Measurements from ENCODE around the gene EPB42.
A peak's percentile ranks its signal among the peaks of the same experiment; 100 is the strongest.

EPB42 gene

DNA sequence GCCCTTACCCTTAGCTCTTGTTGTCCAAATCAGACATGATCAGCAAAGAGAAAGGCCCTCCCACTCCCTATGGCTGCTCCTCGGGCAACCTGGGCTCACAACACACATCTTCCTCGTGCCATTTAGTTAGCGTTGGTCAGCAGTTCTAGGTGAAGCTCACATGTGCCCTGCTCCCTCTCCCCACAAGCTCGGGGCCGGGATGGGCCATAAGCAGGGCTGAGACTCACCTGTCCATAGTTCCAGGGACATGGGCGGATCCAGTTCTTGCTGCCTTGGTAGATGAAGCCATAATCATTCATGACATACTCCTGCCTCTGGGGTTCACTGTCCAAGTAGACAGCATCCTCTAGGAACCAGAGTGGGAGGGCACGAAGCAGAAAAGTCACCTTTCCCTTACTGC, 35.5 kb upstream of the EPB42 start:
- no CpG with 5 or more reads among the region's 7 CpGs for WGBS, 2 donors (ENCODE audit: extremely low coverage in 2 of 2, insufficient read length in 2 of 2, insufficient replicate concordance in 1 of 2)
- H4K8ac ChIP-seq (ENCODE audit: low read depth, low read length), result no peak overlapping the region

DNA sequence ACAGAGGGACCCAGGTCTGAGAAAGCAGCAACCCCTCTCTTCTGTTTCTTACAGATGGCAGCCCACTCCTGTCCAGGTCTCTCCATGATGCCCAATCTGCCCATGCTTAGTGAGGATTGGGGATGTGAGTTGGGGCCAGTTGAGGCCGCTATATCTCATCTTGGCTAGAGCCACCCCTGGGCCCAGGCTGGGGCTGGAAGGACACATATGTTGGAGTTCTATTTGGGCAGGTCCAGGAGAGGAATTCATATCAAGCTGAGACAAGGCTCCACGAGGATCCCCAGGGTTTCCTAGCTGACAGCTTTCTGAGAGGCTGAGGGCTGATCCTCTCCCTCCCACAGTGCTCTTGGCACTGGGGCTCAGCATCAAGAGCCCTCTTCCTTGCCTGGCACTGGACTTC, 34.6 kb upstream of the EPB42 start:
- Histone ChIP-seq H4K8ac (ENCODE audit: low read depth, low read length) (no peak overlapping the region), H3K4me2 (ENCODE audit: insufficient read depth, low read length, poor library complexity, severe bottlenecking) (no peak overlapping the region), H3K23ac (ENCODE audit: low read depth, low read length, poor library complexity) (no peak overlapping the region), H3K9ac (ENCODE audit: low read depth, low read length, poor library complexity) (no peak overlapping the region), H2BK12ac (ENCODE audit: low read length) (no peak overlapping the region), H3K14ac (ENCODE audit: low read length) (no peak overlapping the region), H3K9me3 (replicated peaks in 1 of 2; ENCODE audit: control insufficient read depth in 2 of 2, insufficient read depth in 1 of 2, low read depth in 1 of 2, low read length in 2 of 2) (no peaks in the 10 kb centered on the region), H2BK15ac (ENCODE audit: low read length) (no peak overlapping the region), H3K4ac (ENCODE audit: low read length) (no peak overlapping the region), H3K27ac (replicated peaks; ENCODE audit: low read length) (no peak overlapping the region), H3K4me3 (ENCODE audit: low read length in 2 of 2) (no peak overlapping the region), H3K27me3 (ENCODE audit: control insufficient read depth in 3 of 3, insufficient read depth in 3 of 3, low read depth in 1 of 3, low read length in 3 of 3) (peaks cover 0 to 33% (median 0%) of the 10 kb centered on the region in 3 experiments), H4K91ac (ENCODE audit: low read depth, low read length, poor library complexity) (no peak overlapping the region), H3K4me1 (ENCODE audit: control insufficient read depth in 2 of 2, insufficient read depth in 1 of 2, low read depth in 1 of 2, low read length in 2 of 2) (no peaks in the 10 kb centered on the region), H3K79me1 (ENCODE audit: low read depth, low read length) (no peaks in the 10 kb centered on the region), H2BK5ac (ENCODE audit: low read length) (no peak overlapping the region), H2BK120ac (ENCODE audit: low read depth, low read length) (no peak overlapping the region), H2AK5ac (ENCODE audit: low read depth, low read length) (no peak overlapping the region), H2AFZ (ENCODE audit: low read length) (no peak overlapping the region), H3K18ac (ENCODE audit: low read length) (no peak overlapping the region), H3K36me3 (replicated peaks in 1 of 2; ENCODE audit: control insufficient read depth in 2 of 2, insufficient read depth in 2 of 2, low read length in 2 of 2) (no peaks in the 10 kb centered on the region)
- WGBS, 2 donors (ENCODE audit: extremely low coverage in 2 of 2, insufficient read length in 2 of 2, insufficient replicate concordance in 1 of 2), result no CpG with 5 or more reads among the region's 2 CpGs
- no peak for DNase-seq (ENCODE audit: low spot score)

More for the DNA sequence above, 35.5 kb upstream of the EPB42 start:
- H2BK12ac ChIP-seq (ENCODE audit: low read length), result no peak overlapping the region
- no peak overlapping the region for H3K4ac ChIP-seq (ENCODE audit: low read length)
- no peak overlapping the region for H3K23ac ChIP-seq (ENCODE audit: low read depth, low read length, poor library complexity)
- H3K4me3 ChIP-seq (ENCODE audit: low read length in 2 of 2), result no peak overlapping the region
- DNase-seq (ENCODE audit: low spot score), result no peak
- no peak overlapping the region for H2AK5ac ChIP-seq (ENCODE audit: low read depth, low read length)
- no peaks in the 10 kb centered on the region for H3K9me3 ChIP-seq (replicated peaks in 1 of 2; ENCODE audit: control insufficient read depth in 2 of 2, insufficient read depth in 1 of 2, low read depth in 1 of 2, low read length in 2 of 2)
- H3K18ac ChIP-seq (ENCODE audit: low read length), result no peak overlapping the region
- H3K79me1 ChIP-seq (ENCODE audit: low read depth, low read length), result no peaks in the 10 kb centered on the region
- no peak overlapping the region for H2BK15ac ChIP-seq (ENCODE audit: low read length)
- H3K27me3 ChIP-seq (ENCODE audit: control insufficient read depth in 3 of 3, insufficient read depth in 3 of 3, low read depth in 1 of 3, low read length in 3 of 3), result peaks cover 0 to 40% (median 0%) of the 10 kb centered on the region in 3 experiments
- no peak overlapping the region for H3K14ac ChIP-seq (ENCODE audit: low read length)
- H3K4me1 ChIP-seq (ENCODE audit: control insufficient read depth in 2 of 2, insufficient read depth in 1 of 2, low read depth in 1 of 2, low read length in 2 of 2), result no peaks in the 10 kb centered on the region
- no peak overlapping the region for H2AFZ ChIP-seq (ENCODE audit: low read length)
- H2BK5ac ChIP-seq (ENCODE audit: low read length), result no peak overlapping the region
- no peak overlapping the region for H3K27ac ChIP-seq (replicated peaks; ENCODE audit: low read length)
- H3K36me3 ChIP-seq (replicated peaks in 1 of 2; ENCODE audit: control insufficient read depth in 2 of 2, insufficient read depth in 2 of 2, low read length in 2 of 2), result no peaks in the 10 kb centered on the region
- H4K91ac ChIP-seq (ENCODE audit: low read depth, low read length, poor library complexity), result no peak overlapping the region
- no peak overlapping the region for H2BK120ac ChIP-seq (ENCODE audit: low read depth, low read length)
- H3K4me2 ChIP-seq (ENCODE audit: insufficient read depth, low read length, poor library complexity, severe bottlenecking), result no peak overlapping the region
- H3K9ac ChIP-seq (ENCODE audit: low read depth, low read length, poor library complexity), result no peak overlapping the region

DNA sequence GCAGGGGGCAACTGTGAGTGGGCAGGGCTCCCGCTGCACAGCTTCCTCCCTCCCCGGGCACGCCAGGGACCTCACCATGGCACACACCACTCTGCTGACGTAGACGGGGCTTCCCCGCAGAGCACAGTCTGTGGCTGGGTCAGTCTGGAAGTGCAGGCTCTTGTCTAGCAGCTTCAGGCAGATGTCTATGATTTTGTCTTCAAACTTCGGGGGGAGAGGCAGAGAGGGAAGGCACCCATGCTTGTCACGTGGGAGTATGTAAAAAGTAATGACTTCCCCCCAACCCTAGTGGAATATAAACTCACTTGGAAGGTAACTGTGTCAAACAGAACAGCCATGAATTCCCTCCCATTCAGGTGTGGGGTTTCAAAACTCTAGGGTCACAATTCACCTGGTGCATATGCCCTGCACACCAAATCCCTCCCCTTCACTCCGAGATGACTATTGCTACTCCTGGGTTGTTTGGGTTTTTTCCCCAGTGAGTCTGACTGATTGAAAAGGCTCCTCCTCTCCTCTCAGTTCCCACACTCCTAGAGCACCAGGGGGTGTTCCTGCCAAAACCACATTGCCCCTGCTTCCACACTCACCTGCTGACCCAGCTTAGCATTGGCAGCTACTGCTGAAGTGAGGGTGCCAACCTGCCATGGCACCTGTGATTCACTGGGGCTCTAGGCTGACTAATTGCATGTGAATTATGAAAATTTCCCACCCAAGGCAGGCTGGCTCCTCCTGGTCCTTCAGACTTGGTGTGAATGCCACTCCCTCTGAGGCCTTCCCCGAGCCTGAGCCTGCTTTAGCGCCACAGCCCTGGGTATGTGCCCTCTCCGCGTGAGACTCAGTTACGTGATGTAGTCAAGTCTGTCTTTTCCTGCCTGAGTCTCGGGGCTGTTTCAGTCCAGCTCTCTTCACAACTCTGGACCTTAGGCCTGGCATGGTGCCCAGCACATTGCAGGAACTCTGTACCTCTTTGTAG, 32.9 kb upstream of the EPB42 start:
- H4K91ac ChIP-seq (ENCODE audit: low read depth, low read length, poor library complexity), result no peak overlapping the region
- no peak overlapping the region for H3K14ac ChIP-seq (ENCODE audit: low read length)
- H3K27me3 ChIP-seq (ENCODE audit: control insufficient read depth in 3 of 3, insufficient read depth in 3 of 3, low read depth in 1 of 3, low read length in 3 of 3), result peaks cover 0 to 32% (median 0%) of the 10 kb centered on the region in 3 experiments
- peak overlapping the region; percentile 11 for H3K18ac ChIP-seq (ENCODE audit: low read length)
- no peak overlapping the region for H2BK120ac ChIP-seq (ENCODE audit: low read depth, low read length)
- no peak overlapping the region for H4K8ac ChIP-seq (ENCODE audit: low read depth, low read length)
- peak overlapping the region in 1 of 2 donors; percentile 9 for H3K4me3 ChIP-seq (ENCODE audit: low read length in 2 of 2)
- H3K4me1 ChIP-seq (ENCODE audit: control insufficient read depth in 2 of 2, insufficient read depth in 1 of 2, low read depth in 1 of 2, low read length in 2 of 2), result no peaks in the 10 kb centered on the region
- H2BK5ac ChIP-seq (ENCODE audit: low read length), result no peak overlapping the region
- no peaks in the 10 kb centered on the region for H3K36me3 ChIP-seq (replicated peaks in 1 of 2; ENCODE audit: control insufficient read depth in 2 of 2, insufficient read depth in 2 of 2, low read length in 2 of 2)
- no peak overlapping the region for H3K4ac ChIP-seq (ENCODE audit: low read length)
- H3K23ac ChIP-seq (ENCODE audit: low read depth, low read length, poor library complexity), result peak overlapping the region; percentile 14
- no peaks in the 10 kb centered on the region for H3K9me3 ChIP-seq (replicated peaks in 1 of 2; ENCODE audit: control insufficient read depth in 2 of 2, insufficient read depth in 1 of 2, low read depth in 1 of 2, low read length in 2 of 2)
- H3K79me1 ChIP-seq (ENCODE audit: low read depth, low read length), result no peaks in the 10 kb centered on the region
- no peak overlapping the region for H2BK12ac ChIP-seq (ENCODE audit: low read length)
- no peak overlapping the region for H3K27ac ChIP-seq (replicated peaks; ENCODE audit: low read length)
- H3K4me2 ChIP-seq (ENCODE audit: insufficient read depth, low read length, poor library complexity, severe bottlenecking), result no peak overlapping the region
- H2BK15ac ChIP-seq (ENCODE audit: low read length), result no peak overlapping the region
- no CpG with 5 or more reads among the region's 15 CpGs for WGBS, 2 donors (ENCODE audit: extremely low coverage in 2 of 2, insufficient read length in 2 of 2, insufficient replicate concordance in 1 of 2)
- no peak overlapping the region for H2AFZ ChIP-seq (ENCODE audit: low read length)
- DNase-seq (ENCODE audit: low spot score), result no peak
- no peak overlapping the region for H2AK5ac ChIP-seq (ENCODE audit: low read depth, low read length)
- no peak overlapping the region for H3K9ac ChIP-seq (ENCODE audit: low read depth, low read length, poor library complexity)

DNA sequence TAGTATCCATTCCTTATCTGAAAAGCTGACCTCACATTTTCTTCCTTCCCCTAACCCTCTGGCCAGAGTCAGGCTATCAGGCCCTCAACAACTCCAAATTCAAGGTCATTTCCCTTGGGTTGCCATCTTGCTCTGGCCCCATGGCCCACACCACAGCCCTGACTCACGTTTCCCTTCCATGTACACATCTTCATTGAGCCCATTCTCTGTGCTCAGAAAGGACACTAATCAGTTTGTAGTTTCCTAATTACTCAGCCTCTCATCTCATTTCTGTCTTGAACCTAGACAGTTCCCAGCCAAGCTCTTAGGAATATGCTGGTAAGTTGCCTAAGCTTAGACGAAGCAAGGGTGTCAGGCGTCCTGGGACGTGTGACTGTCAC, 31.0 kb upstream of the EPB42 start:
- H3K9ac ChIP-seq (ENCODE audit: low read depth, low read length, poor library complexity), result no peak overlapping the region
- no peaks in the 10 kb centered on the region for H3K36me3 ChIP-seq (replicated peaks in 1 of 2; ENCODE audit: control insufficient read depth in 2 of 2, insufficient read depth in 2 of 2, low read length in 2 of 2)
- no peak overlapping the region for H3K4ac ChIP-seq (ENCODE audit: low read length)
- H2BK5ac ChIP-seq (ENCODE audit: low read length), result no peak overlapping the region
- no peaks in the 10 kb centered on the region for H3K4me1 ChIP-seq (ENCODE audit: control insufficient read depth in 2 of 2, insufficient read depth in 1 of 2, low read depth in 1 of 2, low read length in 2 of 2)
- no peak overlapping the region for H3K4me2 ChIP-seq (ENCODE audit: insufficient read depth, low read length, poor library complexity, severe bottlenecking)
- no peak overlapping the region for H3K14ac ChIP-seq (ENCODE audit: low read length)
- no peak overlapping the region for H3K18ac ChIP-seq (ENCODE audit: low read length)
- no peak overlapping the region for H4K91ac ChIP-seq (ENCODE audit: low read depth, low read length, poor library complexity)
- no peak overlapping the region for H3K27ac ChIP-seq (replicated peaks; ENCODE audit: low read length)
- H3K9me3 ChIP-seq (replicated peaks in 1 of 2; ENCODE audit: control insufficient read depth in 2 of 2, insufficient read depth in 1 of 2, low read depth in 1 of 2, low read length in 2 of 2), result no peaks in the 10 kb centered on the region
- H2BK15ac ChIP-seq (ENCODE audit: low read length), result no peak overlapping the region
- no peak overlapping the region for H3K4me3 ChIP-seq (ENCODE audit: low read length in 2 of 2)
- H3K79me1 ChIP-seq (ENCODE audit: low read depth, low read length), result no peaks in the 10 kb centered on the region
- no CpG with 5 or more reads among the region's 4 CpGs for WGBS, 2 donors (ENCODE audit: extremely low coverage in 2 of 2, insufficient read length in 2 of 2, insufficient replicate concordance in 1 of 2)
- H2BK120ac ChIP-seq (ENCODE audit: low read depth, low read length), result no peak overlapping the region
- H2BK12ac ChIP-seq (ENCODE audit: low read length), result no peak overlapping the region
- DNase-seq (ENCODE audit: low spot score), result no peak
- H4K8ac ChIP-seq (ENCODE audit: low read depth, low read length), result no peak overlapping the region
- no peak overlapping the region for H2AFZ ChIP-seq (ENCODE audit: low read length)
- peaks cover 0 to 32% (median 0%) of the 10 kb centered on the region in 3 experiments for H3K27me3 ChIP-seq (ENCODE audit: control insufficient read depth in 3 of 3, insufficient read depth in 3 of 3, low read depth in 1 of 3, low read length in 3 of 3)
- no peak overlapping the region for H2AK5ac ChIP-seq (ENCODE audit: low read depth, low read length)
- no peak overlapping the region for H3K23ac ChIP-seq (ENCODE audit: low read depth, low read length, poor library complexity)

Data from neuronal stem cell (in vitro differentiated cells).